HCT116 (cell line): ENCODE data around the gene NCOA6.

ENCODE experiments used
- EGR1 ChIP-seq: IDR thresholded peaks from 2 replicates; pipeline ENCODE4 v1.6.1; 2012; ENCODE audit warnings: low read depth
- ELF1 ChIP-seq: IDR thresholded peaks from 2 replicates; pipeline ENCODE4 v1.6.1; 2012; ENCODE audit warnings: low read depth, borderline replicate concordance
- EZH2 ChIP-seq: fragments of 200-600 bp; sonication (generic); IDR thresholded peaks from 2 replicates; pipeline ENCODE4 v1.6.1; 2017; ENCODE audit warnings: antibody characterized with exemption, mixed run types
- JUND ChIP-seq: IDR thresholded peaks from 2 replicates; pipeline ENCODE4 v1.6.1; 2012
- POLR2A ChIP-seq: IDR thresholded peaks from 2 replicates; pipeline ENCODE4 v1.7.0; 2011; ENCODE audit warnings: borderline replicate concordance; ENCODE audit not compliant: insufficient read depth, insufficient read length; ENCODE audit errors: extremely low read depth
- RAD21 ChIP-seq: IDR thresholded peaks from 2 replicates; pipeline ENCODE4 v1.6.1; 2012; ENCODE audit warnings: low read depth, mild to moderate bottlenecking
- SIN3A ChIP-seq: IDR thresholded peaks from 2 replicates; pipeline ENCODE4 v1.6.1; 2012; ENCODE audit warnings: low read depth
- SP1 ChIP-seq: IDR thresholded peaks from 2 replicates; pipeline ENCODE4 v1.6.1; 2012; ENCODE audit warnings: low read depth
- ZFX ChIP-seq: fragments of 450-650 bp; IDR thresholded peaks from 2 replicates; pipeline ENCODE4 v1.6.1; 2017
- ZNF274 ChIP-seq: fragments of 200-500 bp; sonication (Bioruptor generic); IDR thresholded peaks from 2 replicates; pipeline ENCODE4 v1.6.1; 2014; ENCODE audit warnings: mild to moderate bottlenecking, low read depth, low read length, inconsistent platforms
- TF ChIP-seq, protein P1 (sequence below), 3 experiments: fragments of 200-600 bp in 1 of 3; sonication (generic) in 1 of 3; IDR thresholded peaks in 2 of 3; conservative IDR thresholded peaks in 1 of 3; 2 replicates each; pipeline ENCODE4 v1.5.1; 2012 to 2017; ENCODE audit warnings: low read depth in 2 of 3, low read length in 2 of 3, antibody characterized with exemption in 1 of 3, borderline replicate concordance in 1 of 3, control low read depth in 1 of 3, mild to moderate bottlenecking in 1 of 3, mixed read lengths in 1 of 3, mixed run types in 1 of 3, moderate library complexity in 1 of 3; ENCODE audit not compliant: insufficient read depth in 1 of 3

DNA sequence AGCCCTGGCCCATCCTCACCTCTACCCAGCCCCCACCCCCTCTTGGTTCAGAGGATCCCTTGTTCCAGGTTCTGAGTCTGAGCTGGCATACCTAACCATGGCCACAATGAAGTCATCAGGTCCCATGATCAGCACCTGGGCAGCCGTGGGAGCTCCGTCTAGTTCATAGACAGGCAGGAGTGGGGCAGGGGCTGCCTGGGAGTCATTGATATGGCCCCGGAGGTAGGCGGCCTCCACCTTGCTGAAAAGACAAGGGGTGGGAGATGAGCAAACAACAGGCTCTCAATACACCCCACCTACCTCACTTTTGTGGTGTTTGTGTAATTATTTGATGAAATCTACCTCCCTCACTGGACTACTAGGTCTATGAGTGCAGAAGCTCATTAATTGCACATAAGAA, 26.8 kb upstream of the NCOA6 start:
- TF ChIP-seq, protein P1, sequence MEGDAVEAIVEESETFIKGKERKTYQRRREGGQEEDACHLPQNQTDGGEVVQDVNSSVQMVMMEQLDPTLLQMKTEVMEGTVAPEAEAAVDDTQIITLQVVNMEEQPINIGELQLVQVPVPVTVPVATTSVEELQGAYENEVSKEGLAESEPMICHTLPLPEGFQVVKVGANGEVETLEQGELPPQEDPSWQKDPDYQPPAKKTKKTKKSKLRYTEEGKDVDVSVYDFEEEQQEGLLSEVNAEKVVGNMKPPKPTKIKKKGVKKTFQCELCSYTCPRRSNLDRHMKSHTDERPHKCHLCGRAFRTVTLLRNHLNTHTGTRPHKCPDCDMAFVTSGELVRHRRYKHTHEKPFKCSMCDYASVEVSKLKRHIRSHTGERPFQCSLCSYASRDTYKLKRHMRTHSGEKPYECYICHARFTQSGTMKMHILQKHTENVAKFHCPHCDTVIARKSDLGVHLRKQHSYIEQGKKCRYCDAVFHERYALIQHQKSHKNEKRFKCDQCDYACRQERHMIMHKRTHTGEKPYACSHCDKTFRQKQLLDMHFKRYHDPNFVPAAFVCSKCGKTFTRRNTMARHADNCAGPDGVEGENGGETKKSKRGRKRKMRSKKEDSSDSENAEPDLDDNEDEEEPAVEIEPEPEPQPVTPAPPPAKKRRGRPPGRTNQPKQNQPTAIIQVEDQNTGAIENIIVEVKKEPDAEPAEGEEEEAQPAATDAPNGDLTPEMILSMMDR (IDR thresholded peaks at IDR 0.05 in 2 of 3, conservative IDR thresholded peaks at IDR 0.05 in 1 of 3; ENCODE audit: borderline replicate concordance in 1 of 3, insufficient read depth in 1 of 3, low read depth in 2 of 3, low read length in 2 of 3): no peak
- TF ChIP-seq EGR1: no peak
- no peak for TF ChIP-seq SP1
- no peak for TF ChIP-seq JUND
- TF ChIP-seq POLR2A: no peak
- TF ChIP-seq ZFX: no peak
- TF ChIP-seq ELF1: no peak
- no peak for TF ChIP-seq ZNF274
- no peak for TF ChIP-seq EZH2
- TF ChIP-seq SIN3A: no peak
- TF ChIP-seq RAD21: no peak
